Medulla oblongata (tissue), 1 donor: Measurements from ENCODE around the gene TPRG1.
A peak's percentile ranks its signal among the peaks of the same experiment; 100 is the strongest.

Source experiments
- DNase-seq: peaks from one replicate; pipeline ENCODE4 v3.0.0-alpha.2; 2015; ENCODE audit errors: extremely low spot score

TPRG1 gene

DNA sequence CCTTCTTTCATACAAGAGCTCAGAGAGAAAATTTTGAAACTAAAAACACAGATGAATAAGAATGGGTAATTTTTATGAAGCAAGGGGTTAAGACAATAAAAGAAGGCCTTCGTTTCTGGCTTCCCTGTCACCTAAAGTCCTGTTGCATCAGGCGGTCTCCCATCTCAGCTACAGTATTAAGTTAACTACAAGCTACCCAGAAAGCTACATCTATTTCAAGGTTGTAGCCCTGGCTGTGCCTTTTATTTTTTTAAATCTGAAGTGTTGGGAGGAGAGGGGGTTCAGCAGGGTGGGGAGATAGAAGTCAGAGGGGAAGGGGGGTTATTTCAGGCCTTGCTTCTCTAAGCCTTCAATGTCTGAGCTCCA lies 183.3 kb downstream of the TPRG1 start:
- DNase-seq = no peak

DNA sequence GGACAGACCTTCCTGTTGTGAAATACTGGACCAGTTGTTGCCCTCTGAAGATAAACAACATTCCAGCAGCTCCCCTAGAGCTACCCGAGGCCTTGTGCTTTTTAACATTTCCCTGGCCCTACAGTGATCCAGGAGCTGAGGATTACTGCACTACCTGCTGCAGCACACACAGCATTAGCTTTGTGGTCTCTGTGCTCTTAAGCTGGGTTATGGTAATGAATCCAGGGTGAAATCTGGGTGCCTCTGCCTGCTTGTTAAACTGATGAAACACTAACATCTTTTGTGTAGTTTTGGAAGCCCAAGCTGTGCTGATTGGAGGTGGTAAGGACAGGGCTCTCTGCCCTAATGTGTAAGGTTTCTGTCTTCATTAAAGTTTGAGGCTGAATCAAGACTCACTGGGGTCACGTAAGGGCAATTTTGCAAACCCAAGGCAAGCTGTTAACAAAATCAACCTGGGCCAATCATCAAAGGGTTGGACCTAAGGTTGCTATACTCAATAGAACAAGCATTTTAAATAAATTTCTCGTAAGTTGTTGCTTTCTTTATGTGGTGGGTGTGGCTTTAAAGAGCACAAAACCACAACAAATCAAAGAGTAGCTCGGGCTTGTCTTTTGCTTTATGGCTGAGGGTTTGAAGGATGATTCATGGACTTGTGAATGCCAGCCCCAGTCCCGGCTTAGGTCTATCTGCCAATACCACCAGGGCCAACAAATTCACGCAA lies 183.9 kb downstream of the TPRG1 start:
- DNase-seq = no peak

DNA sequence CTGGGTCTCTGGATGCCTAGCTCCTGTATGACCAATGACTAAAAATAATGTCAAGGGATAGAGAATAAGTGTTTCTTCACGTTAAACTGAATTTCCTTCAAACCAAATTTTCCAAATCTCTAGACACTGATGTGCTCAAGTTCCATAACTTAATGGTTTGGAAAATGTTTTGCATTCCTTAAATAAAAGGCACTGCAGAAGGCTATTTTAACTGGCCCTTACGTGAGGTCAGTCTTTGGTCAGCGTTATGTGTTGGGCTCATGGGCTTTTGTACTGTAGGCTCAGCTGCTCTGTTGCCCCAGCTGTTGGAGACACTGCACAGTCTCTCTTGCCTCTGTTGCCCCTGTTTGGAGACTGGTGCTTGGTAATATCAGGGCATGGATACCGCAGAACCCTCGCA lies 188.5 kb downstream of the TPRG1 start:
- no peak for DNase-seq

DNA sequence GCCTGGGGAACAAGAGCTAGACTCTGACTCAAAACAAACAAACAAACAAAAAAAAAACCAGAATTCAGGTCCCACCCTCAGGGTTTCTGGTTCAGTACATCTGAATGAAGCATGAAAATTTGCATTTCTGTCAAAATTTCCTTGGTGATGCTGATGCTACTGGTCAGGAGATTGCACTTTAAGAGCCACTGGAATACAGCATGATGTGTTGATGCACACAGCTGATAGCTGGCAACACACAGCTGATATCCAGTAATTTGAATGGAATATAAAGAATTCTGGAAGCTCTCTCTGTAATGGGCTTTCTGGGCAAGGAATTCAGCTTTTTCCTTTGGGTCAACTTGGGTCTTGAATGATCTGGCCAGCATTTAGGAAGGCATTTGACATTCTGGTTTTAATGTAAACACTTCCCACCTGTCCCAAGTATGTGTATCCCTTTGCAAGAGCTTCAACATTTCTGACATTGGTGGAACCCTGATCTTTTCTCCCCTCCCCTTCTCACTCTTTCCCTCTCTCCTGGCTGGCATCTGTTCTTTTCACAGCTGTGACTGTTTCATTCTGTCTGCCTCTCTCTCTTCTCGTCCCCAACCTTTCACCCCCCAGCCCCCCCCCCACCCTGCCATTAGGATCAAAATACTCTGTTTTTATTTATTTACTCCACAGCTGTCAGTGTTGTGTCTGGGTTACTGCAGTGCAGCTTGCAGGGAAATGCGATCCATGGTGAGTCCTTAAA lies 189.5 kb downstream of the TPRG1 start:
- DNase-seq = no peak

DNA sequence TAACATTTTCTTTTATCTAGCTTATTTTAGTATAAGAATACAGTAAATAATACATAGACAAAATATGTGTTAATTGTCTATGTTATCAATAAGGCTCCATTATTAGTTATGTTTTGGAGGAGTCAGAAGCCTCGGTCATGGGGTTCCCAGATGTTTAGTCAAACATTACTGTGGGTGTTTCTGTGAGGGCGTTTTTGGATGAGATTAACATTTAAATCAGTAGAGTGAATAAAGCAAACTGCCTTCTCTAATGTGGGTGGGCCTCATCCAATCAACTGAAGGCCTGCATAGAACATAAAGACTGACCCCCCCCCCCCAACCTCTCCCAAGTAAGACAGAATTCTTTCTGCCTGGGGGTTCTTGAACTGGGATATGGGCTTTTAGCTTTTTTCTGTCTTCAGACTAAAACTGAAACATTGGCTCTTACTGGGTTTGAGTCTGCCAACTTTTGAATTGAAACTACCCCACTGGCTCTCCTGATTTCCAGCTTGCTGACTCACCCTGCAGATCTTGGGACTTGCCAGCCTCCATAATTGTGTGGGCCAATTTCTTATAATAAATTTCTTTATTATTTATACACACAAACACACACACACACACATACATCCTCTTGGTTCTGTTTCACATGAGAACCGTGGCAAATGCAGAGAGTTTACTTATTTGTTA lies 192.0 kb downstream of the TPRG1 start:
- DNase-seq = peak; percentile 49

DNA sequence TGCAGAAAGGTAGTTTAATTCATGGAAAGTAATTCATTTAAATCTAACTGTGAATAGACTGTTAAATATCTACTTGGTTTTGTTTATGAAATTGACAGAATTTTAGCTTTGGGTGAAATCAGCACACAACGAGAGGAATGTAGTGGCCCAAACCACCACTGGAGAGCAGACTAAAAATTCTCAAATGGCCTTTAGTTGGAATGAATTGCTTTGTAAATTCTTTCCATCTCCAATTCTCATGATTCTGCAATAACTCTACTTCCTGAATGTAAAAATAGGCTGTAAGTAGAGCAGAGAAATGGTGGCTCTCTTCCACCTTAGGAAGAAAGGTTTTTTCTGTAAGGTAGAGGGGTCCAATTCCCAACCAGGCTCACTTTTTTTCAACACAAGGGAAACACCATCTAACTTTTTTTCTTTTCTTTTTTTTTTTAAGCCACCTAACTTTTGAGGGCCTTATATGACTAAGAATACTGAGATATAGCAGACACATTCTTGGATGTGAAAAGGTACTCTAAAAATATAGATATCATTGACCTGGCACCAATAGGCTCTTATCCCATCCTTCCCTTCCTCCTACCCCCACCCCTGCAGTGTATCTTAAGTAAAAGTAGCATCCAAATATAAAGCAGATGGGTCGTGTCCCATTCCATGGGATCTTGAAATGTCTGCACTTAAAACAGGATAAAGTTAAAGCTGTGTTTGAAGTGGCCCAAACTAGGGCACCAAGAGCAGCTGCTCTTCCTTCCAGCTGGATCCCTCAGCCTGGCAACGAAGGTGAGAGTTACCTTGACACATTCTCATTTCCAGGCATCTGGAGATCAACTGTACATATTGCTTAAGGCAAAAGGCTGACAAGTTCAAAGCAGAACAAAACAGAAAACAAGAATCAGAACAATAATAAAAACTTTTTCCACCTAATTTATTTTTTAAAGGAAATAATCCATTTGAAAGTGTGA lies 194.1 kb downstream of the TPRG1 start:
- DNase-seq = no peak

DNA sequence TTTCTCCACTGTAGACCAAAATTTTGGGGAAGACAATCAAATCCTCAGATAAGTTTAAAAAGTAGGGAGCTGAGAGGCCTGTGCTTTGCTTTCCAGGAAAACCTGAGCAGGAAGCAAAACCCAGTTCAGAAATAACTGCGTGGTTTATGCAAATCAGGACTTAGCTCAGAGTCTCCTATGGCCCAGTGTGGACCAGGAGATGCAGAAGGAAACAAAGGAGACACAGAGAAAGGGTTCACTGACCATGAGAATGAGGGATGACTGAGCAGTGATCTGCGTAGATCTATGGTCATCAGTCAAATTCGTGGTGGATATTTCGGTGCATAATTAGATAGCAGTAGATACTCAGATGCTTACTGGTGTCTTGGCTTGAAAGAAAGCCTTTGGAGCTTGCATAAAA lies 196.6 kb downstream of the TPRG1 start:
- DNase-seq = no peak

DNA sequence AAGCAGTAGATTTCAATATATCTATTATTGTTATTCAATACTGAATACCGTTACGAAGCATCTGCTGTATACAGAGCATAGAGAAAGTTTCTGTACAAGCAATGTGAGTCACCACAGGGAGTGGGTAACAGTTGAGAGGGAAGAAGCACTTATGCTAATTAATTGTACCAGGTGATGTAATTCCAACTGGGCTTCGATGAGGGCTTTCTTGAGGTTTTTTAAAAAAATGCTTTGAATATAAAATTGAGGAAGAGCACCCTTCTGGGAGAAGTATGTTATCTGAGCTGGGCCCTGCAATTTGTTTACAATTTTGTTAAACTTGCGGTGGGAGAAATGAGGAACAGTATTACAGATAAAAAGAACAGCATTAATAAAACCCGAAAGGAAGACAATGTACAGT lies 197.9 kb downstream of the TPRG1 start:
- DNase-seq = no peak

DNA sequence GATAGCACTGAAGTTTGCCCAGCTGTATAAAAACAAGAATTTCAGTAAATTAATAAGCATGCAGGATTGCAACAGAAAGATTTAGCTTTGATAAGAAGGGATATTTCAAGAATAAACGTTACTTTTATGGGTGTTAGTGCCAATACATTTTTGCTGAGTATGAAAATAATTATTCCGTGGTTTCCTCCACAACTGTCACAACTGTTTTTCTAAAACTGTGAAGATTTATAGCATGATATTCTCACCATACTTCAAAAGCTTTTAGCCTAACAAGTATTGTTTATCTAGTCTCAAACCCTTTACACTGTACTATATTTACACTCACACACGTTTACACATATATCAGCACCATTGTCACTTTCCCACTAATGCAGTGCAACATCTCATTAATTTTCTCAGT lies 200.5 kb downstream of the TPRG1 start:
- no peak for DNase-seq
